HG03025 (cell line): Measurements from ENCODE around the gene KCNK4.
"Not testable (repeated sequence)": the region's sequence is repeated elsewhere in the genome, so short reads cannot be mapped to it uniquely, and the experiment has no call there.

Source experiments
- ATAC-seq: cut with Tn5 transposase; IDR thresholded peaks from one replicate; pipeline ENCODE4 v1.9.1; 2021; ENCODE audit warnings: mild to moderate bottlenecking, moderate library complexity; ENCODE audit not compliant: unreplicated experiment, low FRiP score

The KCNK4 gene

GRCh38 chr11:64291262-64291751 lies at the start of gene KCNK4:
KCNK4 (plus strand) TSS chr11:64291302; CDS start chr11:64293019, 1,717 bp downstream.
- ATAC-seq = no peak

- peak; percentile 45 for ATAC-seq
Measured at GRCh38 chr11:64241491-64242374, 49.4 kb upstream of the KCNK4 start.

GRCh38 chr11:64243236-64243854 lies 47.8 kb upstream of the KCNK4 start:
- no peak for ATAC-seq

GRCh38 chr11:64244107-64244506 lies 47.0 kb upstream of the KCNK4 start:
- ATAC-seq = no peak

- ATAC-seq = no peak
Measured at GRCh38 chr11:64244966-64245365, 46.1 kb upstream of the KCNK4 start.

GRCh38 chr11:64245401-64245796 lies 45.7 kb upstream of the KCNK4 start:
- no peak for ATAC-seq

GRCh38 chr11:64245797-64246620 lies 45.1 kb upstream of the KCNK4 start:
- ATAC-seq = no peak

GRCh38 chr11:64246621-64246870 lies 44.6 kb upstream of the KCNK4 start:
- ATAC-seq = not testable (repeated sequence)

GRCh38 chr11:64246871-64247728 lies 44.0 kb upstream of the KCNK4 start, which contains the start of gene PPP1R14B:
PPP1R14B (minus strand) TSS chr11:64246943; CDS start chr11:64246673, 270 bp downstream.
- peak; percentile 37 for ATAC-seq

GRCh38 chr11:64247729-64248531 lies 43.2 kb upstream of the KCNK4 start:
- ATAC-seq = peak; percentile 3

GRCh38 chr11:64248578-64248977 lies 42.5 kb upstream of the KCNK4 start:
- no peak for ATAC-seq

- ATAC-seq = no peak
Measured at GRCh38 chr11:64249038-64249437, 42.1 kb upstream of the KCNK4 start.

- no peak for ATAC-seq
Measured at GRCh38 chr11:64249563-64250414, 41.3 kb upstream of the KCNK4 start.

- ATAC-seq = no peak
Measured at GRCh38 chr11:64250415-64251015, 40.6 kb upstream of the KCNK4 start.

GRCh38 chr11:64251016-64251752 lies 39.9 kb upstream of the KCNK4 start, which contains the start of gene PLCB3:
PLCB3 (plus strand) TSS chr11:64251530; CDS start chr11:64251650, 120 bp downstream.
- no peak for ATAC-seq

- ATAC-seq = no peak
Measured at GRCh38 chr11:64251753-64252002, 39.4 kb upstream of the KCNK4 start.
